GM18909 (cell line): ENCODE data around the gene LHPP.

Experiments
- ATAC-seq: cut with Tn5 transposase; IDR thresholded peaks from one replicate; pipeline ENCODE4 v1.9.1; 2021; ENCODE audit warnings: mild to moderate bottlenecking; ENCODE audit not compliant: unreplicated experiment, poor library complexity

Gene LHPP

DNA sequence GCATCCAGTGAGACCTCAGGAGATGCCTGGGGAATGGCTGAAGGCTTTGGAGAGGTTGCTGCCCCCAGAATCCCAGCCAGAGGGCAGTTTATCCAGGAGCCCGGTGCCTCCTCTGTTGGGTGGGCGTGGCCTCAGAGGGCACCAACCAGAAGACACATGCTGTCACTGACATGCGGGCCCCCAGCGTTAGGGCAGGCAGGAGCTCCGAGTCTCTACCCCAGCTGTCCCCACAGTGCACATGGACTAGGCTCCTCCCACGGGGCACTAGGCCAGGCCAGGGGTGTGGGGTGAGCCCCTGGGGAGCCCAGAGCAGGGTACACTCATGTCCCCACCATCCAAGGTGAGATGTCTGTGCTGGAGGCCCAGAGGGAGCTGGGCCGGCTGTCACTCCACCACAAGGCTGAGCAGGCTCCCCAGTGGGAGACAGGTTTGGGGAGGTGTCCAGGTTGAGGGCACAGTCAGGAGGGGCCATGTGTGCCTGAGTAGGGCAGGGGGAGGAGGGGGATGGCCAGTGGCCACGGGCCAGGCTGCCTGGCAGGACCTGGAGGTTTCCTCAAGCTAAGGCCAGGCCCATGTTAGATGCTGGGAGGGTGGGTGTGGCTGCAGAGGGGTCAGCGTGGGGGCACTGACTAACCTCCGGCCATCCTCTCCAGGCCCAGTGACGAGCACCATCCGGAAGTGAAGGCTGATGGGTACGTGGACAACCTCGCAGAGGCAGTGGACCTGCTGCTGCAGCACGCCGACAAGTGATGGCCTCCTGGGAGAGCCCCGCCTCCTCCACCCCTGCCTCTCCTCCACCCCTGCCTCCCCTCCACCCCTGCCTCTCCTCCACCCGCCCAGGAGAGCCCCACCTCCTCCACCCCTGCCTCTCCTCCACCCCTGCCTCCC lies 151.2 kb downstream of the LHPP start:
- no peak for ATAC-seq

- peak; percentile 47 for ATAC-seq
These were observed 152.5 kb downstream of the LHPP start for GRCh38 chr10:124614003-124614659.

- ATAC-seq, result no peak
These were observed 153.6 kb downstream of the LHPP start for GRCh38 chr10:124615259-124615658.

GRCh38 chr10:124616040-124616835 lies 154.6 kb downstream of the LHPP start:
- no peak for ATAC-seq

DNA sequence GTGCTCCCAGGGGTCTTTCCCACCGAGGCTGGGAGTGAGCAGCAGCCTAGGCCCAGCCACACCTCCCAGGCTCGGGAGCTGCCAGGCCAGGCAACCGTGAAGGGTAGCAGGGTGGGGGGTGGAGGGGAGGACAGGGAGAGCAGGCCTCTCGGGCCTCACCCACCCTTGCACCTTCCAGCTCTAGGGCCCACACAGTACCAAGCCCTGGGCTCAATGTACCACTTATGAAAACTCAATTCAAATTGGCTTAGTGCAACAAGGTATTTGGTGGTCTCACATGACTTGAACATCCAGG lies 155.2 kb downstream of the LHPP start:
- no peak for ATAC-seq

DNA sequence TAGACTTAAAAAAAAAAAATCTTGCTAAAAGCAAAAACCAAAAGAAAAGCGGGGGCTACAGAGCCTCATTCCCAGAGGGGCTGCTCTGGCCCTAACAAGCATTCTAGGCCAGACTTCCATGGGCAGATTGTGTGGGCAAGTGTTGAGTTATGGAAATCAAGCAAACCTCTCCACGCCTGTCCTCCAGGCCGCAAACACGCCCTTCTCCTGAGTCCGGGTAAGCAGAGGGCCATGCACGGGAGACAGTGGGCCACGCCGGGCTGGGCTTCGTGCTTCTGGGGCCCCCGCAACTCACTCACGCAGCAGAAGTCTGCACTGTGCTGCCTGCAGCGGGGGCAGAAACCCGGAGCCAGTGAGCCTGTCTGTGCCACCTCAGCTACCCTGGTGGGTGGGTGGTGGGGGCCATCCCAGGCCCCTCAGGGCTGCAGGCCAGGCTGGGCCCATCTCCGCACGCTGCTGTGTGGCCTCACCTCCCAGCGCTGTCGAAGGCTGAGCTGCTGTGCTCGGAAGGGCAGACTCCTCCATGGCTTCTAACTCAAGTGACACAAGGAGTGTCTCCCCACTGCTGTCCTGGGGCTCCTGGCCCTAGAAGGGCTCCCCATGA lies 156.9 kb downstream of the LHPP start:
- ATAC-seq, result no peak

DNA sequence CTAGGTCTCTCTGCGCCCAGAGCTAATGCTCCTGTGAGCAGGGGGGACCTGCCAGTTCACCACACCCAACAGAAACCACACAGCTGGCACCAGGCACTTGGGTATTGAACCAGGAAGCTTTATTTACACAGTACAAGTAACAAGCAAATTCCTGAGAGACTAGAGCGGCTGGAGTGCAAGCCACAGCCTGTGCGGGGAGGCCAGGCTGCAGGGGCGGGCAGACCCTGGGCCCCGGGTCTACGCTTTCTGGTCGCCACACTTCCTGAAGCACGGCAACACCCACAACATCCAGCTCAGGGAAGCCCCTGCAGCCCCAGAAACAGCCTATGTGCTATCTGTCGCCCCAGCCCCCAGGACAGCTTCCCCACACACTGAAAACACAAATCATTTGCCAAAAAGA lies 157.6 kb downstream of the LHPP start:
- ATAC-seq, result peak; percentile 26

DNA sequence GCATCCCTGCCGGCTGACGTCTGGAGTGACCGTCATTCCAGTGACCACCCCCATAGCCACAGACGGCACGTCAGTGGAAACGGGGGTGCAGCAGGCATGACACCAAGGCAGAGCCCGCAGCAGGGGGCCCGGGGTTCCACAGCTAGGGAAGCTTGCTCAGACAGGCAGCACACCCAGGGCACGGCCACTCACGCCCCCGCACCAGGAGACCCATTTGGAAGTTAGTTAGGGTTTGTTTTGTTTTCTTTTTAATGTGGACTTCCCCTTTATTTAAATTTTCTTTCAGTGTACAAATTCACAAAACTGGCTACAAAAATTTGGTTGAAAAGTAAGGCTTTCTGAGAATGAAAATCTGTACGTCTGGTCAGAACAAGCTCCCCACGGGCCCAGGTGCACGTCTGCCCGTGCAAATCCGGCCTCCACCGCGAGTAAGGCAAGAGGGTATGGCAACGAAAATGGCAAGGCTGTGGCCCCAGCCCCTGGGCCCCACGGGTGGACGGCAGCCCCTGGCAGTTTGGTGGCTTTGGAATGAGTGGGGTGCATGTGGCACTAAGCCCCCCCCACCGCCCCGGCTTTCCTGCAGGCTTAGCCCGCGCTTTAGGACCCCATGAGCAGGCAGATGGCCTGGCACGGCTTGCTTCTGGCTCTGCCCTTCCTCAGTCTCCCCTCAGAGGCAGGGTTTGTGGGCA lies 158.3 kb downstream of the LHPP start:
- peak; percentile 54 for ATAC-seq

GRCh38 chr10:124621637-124622036 lies 160.0 kb downstream of the LHPP start:
- no peak for ATAC-seq

DNA sequence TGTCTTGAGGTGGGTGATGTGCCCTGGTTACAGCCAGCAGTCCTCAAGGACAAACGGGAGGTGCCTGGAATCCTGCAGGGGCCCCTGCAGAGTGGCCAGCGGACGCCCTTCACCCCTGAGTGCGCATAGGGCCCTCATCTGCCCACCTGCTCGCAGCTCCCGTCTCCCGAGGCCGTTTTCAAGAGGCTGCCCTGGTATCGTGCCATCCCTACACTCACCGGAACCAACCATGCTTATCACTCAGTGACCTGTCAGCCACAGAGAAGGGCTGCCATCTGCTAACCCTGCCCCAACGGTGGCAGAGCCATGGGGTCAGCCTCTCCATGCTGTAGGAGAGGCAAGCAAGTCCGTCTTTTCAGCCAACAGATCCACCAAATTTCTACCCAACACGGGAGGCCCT lies 160.5 kb downstream of the LHPP start:
- no peak for ATAC-seq

- ATAC-seq, result no peak
These were observed 161.4 kb downstream of the LHPP start for GRCh38 chr10:124622866-124623536.

GRCh38 chr10:124624006-124624405 lies 162.4 kb downstream of the LHPP start:
- ATAC-seq, result no peak

DNA sequence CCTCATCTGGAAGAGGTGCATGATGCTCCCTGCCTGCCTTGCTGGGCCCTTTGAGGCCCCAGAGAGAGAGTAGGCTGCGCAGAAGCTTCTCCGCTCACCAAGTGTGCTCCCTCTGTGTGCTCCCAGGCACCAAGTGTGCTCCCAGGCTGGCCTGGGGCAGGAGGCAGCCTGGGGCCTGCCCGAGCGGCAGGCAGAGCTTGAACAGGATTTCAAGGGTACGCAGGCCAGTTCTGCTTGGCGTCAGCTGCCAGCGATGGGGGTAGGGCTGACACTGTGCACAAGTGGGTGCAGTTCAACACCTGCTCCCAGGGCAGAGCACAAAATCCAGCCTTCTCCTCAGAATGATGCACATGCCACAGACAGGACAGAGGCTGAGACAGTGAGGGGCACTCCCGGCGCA lies 162.8 kb downstream of the LHPP start:
- ATAC-seq, result no peak

DNA sequence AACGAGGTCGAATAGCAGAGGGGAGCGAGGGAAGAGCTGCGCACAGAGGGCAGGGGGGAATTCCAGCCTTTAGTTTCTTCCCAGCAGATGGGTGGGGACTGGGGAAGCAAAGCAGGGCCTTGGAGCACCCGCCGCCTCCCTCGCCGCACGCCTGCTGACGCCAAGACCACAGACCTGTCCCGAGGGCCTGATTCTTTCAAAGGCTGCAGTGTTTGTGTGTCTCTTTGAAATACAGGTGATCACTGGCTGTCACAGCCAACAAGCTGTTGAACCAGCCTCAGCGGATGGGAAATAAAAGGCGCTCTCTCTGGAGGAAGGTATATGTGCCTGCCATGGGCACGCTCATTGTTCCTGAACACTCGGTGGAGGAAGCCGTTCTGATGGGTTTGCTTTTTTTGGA lies 163.3 kb downstream of the LHPP start:
- no peak for ATAC-seq

DNA sequence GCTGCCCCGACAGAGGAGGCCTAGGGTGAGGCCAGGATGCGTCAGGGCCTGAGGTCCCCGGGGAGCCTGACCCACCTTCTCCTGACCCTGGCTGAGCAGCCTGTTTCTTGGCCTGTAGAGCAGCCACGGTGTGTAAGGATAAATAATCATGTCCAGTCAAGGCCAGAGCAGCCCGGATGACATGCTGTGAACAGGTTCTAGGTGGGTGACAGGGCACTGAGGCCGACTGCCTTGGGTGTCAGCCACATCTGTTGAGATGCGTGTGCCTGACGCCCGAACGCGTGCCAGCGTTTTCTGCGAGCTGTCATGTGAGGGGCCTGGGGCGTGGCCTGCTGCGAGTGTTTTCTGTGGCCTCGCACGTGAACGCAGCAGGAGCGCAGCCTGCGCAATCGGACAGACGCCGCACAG lies 164.2 kb downstream of the LHPP start:
- ATAC-seq, result no peak

- peak; percentile 69 for ATAC-seq
These were observed 165.2 kb downstream of the LHPP start for GRCh38 chr10:124626759-124627380.

GRCh38 chr10:124627866-124628675 lies 166.4 kb downstream of the LHPP start:
- no peak for ATAC-seq

DNA sequence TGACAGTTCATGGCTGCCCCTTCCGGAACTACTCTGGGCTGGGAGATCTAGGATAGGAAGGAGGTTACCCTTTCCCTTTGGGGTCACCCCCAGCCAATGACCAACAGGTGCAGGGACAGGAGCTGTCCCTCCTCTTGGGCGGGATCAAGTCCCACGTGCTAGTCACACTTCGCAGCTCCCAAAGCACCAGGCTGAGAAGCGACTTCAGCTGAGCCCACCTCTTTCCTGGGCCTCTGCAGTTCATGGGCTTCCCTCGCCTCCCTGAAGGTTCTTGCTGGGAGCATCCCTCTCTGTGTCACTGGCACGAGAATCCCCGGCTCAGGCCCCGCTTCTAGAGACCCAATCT lies 167.0 kb downstream of the LHPP start:
- no peak for ATAC-seq

DNA sequence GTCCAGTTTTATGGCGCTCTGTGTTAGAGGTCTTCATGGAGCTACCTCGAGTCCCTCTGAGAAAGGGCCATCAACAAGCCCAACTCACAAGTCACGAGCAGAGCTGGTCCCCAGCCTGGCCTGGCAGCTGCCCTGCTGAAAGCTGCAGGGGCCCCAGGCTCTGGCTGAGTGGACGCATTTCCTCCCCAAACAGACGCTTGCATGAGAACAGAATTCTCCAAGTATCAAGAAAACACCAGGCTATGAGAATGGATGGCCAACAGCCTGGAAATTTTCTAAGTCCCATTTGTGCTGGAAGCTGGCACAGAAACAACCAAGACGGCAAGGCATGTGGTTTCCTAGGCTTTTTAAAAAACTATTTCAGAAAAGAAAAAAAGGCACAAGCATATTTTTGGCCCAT lies 167.8 kb downstream of the LHPP start:
- no peak for ATAC-seq
